GM21447 (cell line): ENCODE results near the gene ASIC5.
"Not testable (repeated sequence)": the region's sequence is repeated elsewhere in the genome, so short reads cannot be mapped to it uniquely, and the experiment has no call there.

Source experiments
- ATAC-seq: cut with Tn5 transposase; IDR thresholded peaks from one replicate; pipeline ENCODE4 v1.9.1; 2021; ENCODE audit not compliant: unreplicated experiment

ASIC5 gene

GRCh38 chr4:155802190-155802959 lies 63.7 kb downstream of the ASIC5 start:
- no peak for ATAC-seq

- no peak for ATAC-seq
Measured at GRCh38 chr4:155800685-155801343, 65.3 kb downstream of the ASIC5 start.

DNA sequence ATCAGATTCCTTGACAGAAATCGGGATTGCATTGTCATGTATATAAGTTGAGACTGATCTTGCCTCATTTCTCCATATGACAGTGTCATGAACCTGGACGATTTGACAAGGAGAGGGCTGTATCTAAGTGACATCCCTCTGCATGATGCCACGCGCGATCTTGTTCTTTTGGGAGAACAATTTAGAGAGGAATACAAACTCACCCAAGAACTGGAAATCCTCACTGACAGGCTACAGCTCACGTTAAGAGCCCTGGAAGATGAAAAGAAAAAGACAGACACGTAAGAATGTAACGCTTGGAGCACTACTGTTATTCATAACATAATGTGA lies 66.3 kb downstream of the ASIC5 start:
- ATAC-seq = no peak

DNA sequence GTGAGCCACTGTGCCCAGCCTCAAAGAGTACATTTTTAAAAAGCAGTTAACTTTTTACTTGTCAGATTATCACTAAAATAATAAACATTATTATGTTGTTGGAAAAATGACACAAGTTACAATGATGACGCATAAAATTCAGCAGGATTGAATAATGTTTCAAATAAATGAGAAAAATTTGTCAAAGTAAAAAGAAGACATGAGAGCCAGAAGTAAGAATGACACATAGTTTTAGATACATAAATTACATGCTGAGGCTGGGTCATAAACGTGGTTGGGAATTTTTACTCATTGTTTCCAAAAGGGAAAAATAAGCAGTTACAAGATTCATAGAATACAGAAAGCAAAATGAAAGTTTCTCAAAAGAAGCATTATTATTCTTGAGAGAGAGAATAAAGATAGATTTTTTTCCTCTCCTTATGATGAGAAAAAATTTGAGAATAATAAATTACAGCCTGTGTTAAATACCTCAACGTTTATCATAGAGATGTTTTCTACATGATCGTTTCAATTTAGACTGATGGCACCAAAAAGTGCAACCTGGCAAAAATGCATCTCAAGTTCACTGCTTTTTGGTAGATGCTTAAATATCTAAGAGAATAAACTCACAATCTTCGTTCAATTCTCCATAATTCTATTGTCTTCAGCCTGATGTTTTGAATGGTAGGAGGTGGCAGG lies 66.8 kb downstream of the ASIC5 start:
- ATAC-seq = no peak

DNA sequence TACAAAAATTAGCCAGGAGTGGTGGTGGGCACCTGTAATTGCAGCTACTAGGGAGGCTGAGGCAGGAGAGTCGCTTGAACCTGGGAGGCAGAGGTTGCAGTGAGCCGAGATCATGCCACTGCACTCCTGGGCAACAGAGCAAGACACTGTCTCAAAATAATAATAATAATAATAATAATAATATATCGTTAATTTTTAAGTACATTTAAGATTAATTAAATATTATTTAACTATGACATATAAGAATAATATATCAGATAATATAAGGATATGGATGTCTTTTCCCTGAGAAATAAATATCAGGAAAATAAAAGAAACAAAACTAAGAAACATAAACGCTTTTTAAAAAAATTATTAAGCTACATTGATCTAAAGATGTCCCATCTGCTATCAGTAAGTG lies 68.5 kb downstream of the ASIC5 start:
- ATAC-seq = not testable (repeated sequence)

GRCh38 chr4:155795991-155796390 lies 70.1 kb downstream of the ASIC5 start:
- peak; percentile 66 for ATAC-seq

- no peak for ATAC-seq
Measured at GRCh38 chr4:155794589-155795236, 71.4 kb downstream of the ASIC5 start.

DNA sequence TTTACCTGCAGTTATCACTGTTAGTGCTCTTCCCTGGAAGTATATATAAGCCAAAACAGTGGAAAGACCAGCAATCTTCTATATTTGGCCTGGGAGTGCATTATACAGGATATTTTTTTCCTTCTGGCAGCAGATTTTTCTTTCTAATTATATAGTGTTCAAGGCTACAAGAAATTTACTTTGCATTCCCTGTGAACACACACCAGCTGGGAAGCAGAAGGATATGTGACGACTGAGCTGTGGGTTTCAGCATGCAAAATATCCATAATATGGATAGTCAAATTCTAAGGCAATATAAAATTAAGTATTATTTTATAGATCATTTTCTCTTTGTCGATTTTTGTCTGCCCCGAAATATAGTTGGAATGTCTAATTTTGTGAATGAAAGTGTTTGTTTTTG lies 76.1 kb downstream of the ASIC5 start:
- ATAC-seq = no peak

DNA sequence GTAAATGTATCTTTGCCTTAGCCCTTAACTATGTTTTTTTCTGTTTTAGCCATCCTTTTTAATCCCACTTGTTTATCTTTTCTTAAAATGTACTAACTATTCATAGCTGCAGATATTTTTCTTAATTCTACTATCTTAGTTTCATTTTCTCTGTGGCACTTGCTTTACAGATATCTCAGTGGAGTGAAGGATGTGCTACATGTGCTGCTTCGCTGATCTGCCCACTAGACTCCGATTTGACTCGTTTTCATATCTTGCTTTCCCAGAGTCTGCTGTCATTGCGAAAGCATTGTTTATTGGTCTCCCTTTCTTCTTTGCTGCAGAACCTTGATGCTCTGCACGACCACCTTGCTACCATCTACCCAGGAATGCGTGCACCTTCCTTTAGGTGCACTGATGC lies 76.7 kb downstream of the ASIC5 start:
- ATAC-seq = no peak

- ATAC-seq = peak; percentile 98
Measured at GRCh38 chr4:155787113-155787710, 78.9 kb downstream of the ASIC5 start.

- no peak for ATAC-seq
Measured at GRCh38 chr4:155785828-155786227, 80.2 kb downstream of the ASIC5 start.

GRCh38 chr4:155784637-155785036 lies 81.4 kb downstream of the ASIC5 start:
- ATAC-seq = no peak

- ATAC-seq = no peak
Measured at GRCh38 chr4:155781249-155781831, 84.7 kb downstream of the ASIC5 start.

DNA sequence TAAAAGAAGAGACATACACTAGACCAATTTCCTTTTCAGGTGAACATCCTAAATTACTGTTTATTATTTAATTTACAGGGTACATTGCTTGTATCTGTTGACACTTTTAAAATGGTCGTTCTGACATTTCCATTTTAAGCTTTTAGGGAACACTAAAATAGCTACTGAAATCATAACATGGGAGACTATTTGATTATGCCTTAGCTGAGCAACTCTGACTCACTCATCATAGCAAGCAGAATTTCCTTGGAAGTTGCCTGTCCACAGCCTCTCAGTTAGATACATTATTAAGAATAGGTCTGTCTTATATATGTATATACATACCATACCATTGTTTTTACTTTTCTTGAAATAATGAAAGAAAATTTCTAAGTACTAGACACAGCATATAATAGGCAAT lies 85.3 kb downstream of the ASIC5 start:
- no peak for ATAC-seq
